AG10803 (cell line): ENCODE results near the gene MDH2.
"Not testable (repeated sequence)": the region's sequence is repeated elsewhere in the genome, so short reads cannot be mapped to it uniquely, and the experiment has no call there.

Experiments used
- DNase-seq: peaks from one replicate; pipeline ENCODE4 v3.0.0; 2010; ENCODE audit warnings: low read depth
- H3K4me3 ChIP-seq: 2 replicates; pipeline ENCODE4 v1.5.1; 2011; ENCODE audit warnings: mild to moderate bottlenecking, low read length, control low read depth
- CTCF ChIP-seq: conservative IDR thresholded peaks from 2 replicates; pipeline ENCODE4 v1.5.1; 2011; ENCODE audit warnings: mild to moderate bottlenecking, low read length, control low read depth, inconsistent platforms

The MDH2 gene

GRCh38 chr7:76108540-76109233 is 60.8 kb downstream of the MDH2 start:
- DNase-seq = no peak
- TF ChIP-seq CTCF = no peak
- no peak overlapping the region for H3K4me3 ChIP-seq

- not testable (repeated sequence) for H3K4me3 ChIP-seq, DNase-seq
Measured at GRCh38 chr7:76113042-76113630, 65.2 kb downstream of the MDH2 start.

- not testable (repeated sequence) for DNase-seq, H3K4me3 ChIP-seq
Measured at GRCh38 chr7:76114742-76115141, 66.8 kb downstream of the MDH2 start.
